Sigmoid colon (tissue), 7 donors: ENCODE data around the gene SRRM3. TPM values are rescaled to one million over a fixed set of nuclear protein-coding genes. Genes with fewer than 3 reads are reported as not detected.
"Not testable (repeated sequence)": the region's sequence is repeated elsewhere in the genome, so short reads cannot be mapped to it uniquely, and the experiment has no call there.

Experiments
- DNase-seq: peaks from one replicate; pipeline ENCODE4 v3.0.0-alpha.2; 2019
- H3K27ac ChIP-seq, 4 donors: fragments of 200-600 bp; sonication (generic); one replicate each; pipeline ENCODE4 v1.5.1; 2016 to 2019; ENCODE audit warnings: mild to moderate bottlenecking in 1 of 4
- H3K27me3 ChIP-seq, 3 donors: fragments of 200-600 bp; sonication (generic); one replicate each; pipeline ENCODE4 v1.5.1; 2019; ENCODE audit warnings: mild to moderate bottlenecking in 1 of 3
- H3K36me3 ChIP-seq, 4 donors: fragments of 200-600 bp; sonication (generic); one replicate each; pipeline ENCODE4 v1.5.1; 2016 to 2019
- H3K4me1 ChIP-seq, 4 donors: fragments of 200-600 bp; sonication (generic); one replicate each; pipeline ENCODE4 v1.5.1; 2017 to 2019
- H3K4me3 ChIP-seq, 4 donors: fragments of 200-600 bp; sonication (generic); one replicate each; pipeline ENCODE4 v1.5.1; 2017 to 2019; ENCODE audit warnings: mild to moderate bottlenecking in 2 of 4, moderate library complexity in 1 of 4
- H3K9me3 ChIP-seq, 4 donors: fragments of 200-600 bp in 3 of 4; sonication (generic) in 3 of 4; one replicate each; pipeline versions ENCODE4 v1.5.1 to v1.6.1; 2013 to 2019
- CTCF ChIP-seq, 4 experiments: fragments of 450-650 bp in 3 of 4; fragments of 200-600 bp in 1 of 4; IDR thresholded peaks; one replicate each; pipeline ENCODE4 v1.5.1; 2016 to 2019; ENCODE audit warnings: antibody characterized with exemption in 4 of 4, mild to moderate bottlenecking in 3 of 4, moderate library complexity in 2 of 4
- EP300 ChIP-seq, 4 donors: sonication (generic); formaldehyde crosslinking; IDR thresholded peaks; one replicate each; pipeline ENCODE4 v1.6.1; 2017; ENCODE audit warnings: antibody characterized with exemption in 4 of 4
- POLR2A ChIP-seq, 2 donors: fragments of 450-650 bp; IDR thresholded peaks; one replicate each; pipeline ENCODE4 v1.6.1; 2016; ENCODE audit warnings: antibody characterized with exemption in 2 of 2, mild to moderate bottlenecking in 2 of 2, moderate library complexity in 2 of 2
- POLR2AphosphoS5 ChIP-seq, 4 donors: sonication (generic); formaldehyde crosslinking; IDR thresholded peaks; one replicate each; pipeline ENCODE4 v1.6.1; 2017; ENCODE audit warnings: antibody characterized with exemption in 4 of 4
- WGBS, 2 donors: extraction: QIAGEN DNeasy Blood & Tissue Kit; methylation state at CpG; one replicate each; pipeline ENCODE4 v1.1.7; 2013; 5-methylcytosine and 5-hydroxymethylcytosine counted together
- intact Hi-C: fragments of 100-400 bp; cut with DNase I; formaldehyde crosslinking; loops from one replicate; pipeline ENCODE4 v1.15.1; 2023
- polyA plus RNA-seq, 3 donors: library from polyadenylated mRNA; stranded (reverse); fragments of 200-250 nt; gene quantifications; one replicate each; pipeline ENCODE4 v1.2.3, GENCODE V29; 2013
- total RNA-seq, 4 donors: library from RNA; depleted of rRNA; stranded (reverse); fragments of >200 nt; gene quantifications; one replicate each; pipeline ENCODE4 v1.1.0, GENCODE V29; 2016
- donor health status: healthy with polysubstance abuse.
- donor health status: Bipolar disorder and iron deficiency.
- donor health status: healthy.

Gene SRRM3
- total and polyA plus RNA-seq, 7 donors: 1.4 to 16.1 (median 2.2) TPM

- H3K27ac ChIP-seq: peak overlapping the region; percentile 71 to 83 (median 80)
- H3K9me3 ChIP-seq: no peaks in the 10 kb centered on the region
- peaks cover 0 to 50% (median 36%) of the 10 kb centered on the region in 4 donors for H3K4me1 ChIP-seq
- 30 to 64% methylated on average over 21 of the region's 21 CpGs for WGBS, 2 donors
- intact Hi-C loops: loop anchor here (5.0 to 10.0 kb wide), 2 partner anchors 236 to 343 kb away; no protein-coding TSS in a partner anchor
- no peak for TF ChIP-seq POLR2A (IDR thresholded peaks at IDR 0.05)
- no peak for TF ChIP-seq EP300 (IDR thresholded peaks at IDR 0.05)
- TF ChIP-seq POLR2AphosphoS5 (IDR thresholded peaks at IDR 0.05): peak in 2 of 4 donors; percentile 11 to 13
- no peaks in the 10 kb centered on the region for H3K27me3 ChIP-seq
- no peak overlapping the region for H3K4me3 ChIP-seq
- no peaks in the 10 kb centered on the region for H3K36me3 ChIP-seq
- DNase-seq: peak; percentile 81
Measured at GRCh38 chr7:76310102-76310957, 108.6 kb downstream of the SRRM3 start.

GRCh38 chr7:76311838-76312237 is 110.1 kb downstream of the SRRM3 start:
- not testable (repeated sequence) for H3K27me3 ChIP-seq, DNase-seq, H3K36me3 ChIP-seq, H3K9me3 ChIP-seq, H3K4me3 ChIP-seq
- Histone ChIP-seq H3K27ac (peak overlapping the region in 2 of 4 donors; percentile 79 to 81), H3K4me1 (peaks cover 0 to 35% (median 22%) of the 10 kb centered on the region in 4 donors)
- 86 to 94% methylated on average over 6 of the region's 6 CpGs for WGBS, 2 donors
- intact Hi-C loops: loop anchor here (5.0 to 10.0 kb wide), 2 partner anchors 237 to 345 kb away; no protein-coding TSS in a partner anchor

- no peaks in the 10 kb centered on the region for H3K9me3 ChIP-seq
- WGBS, 2 donors: 5 to 9% methylated on average over 15 of the region's 15 CpGs
- intact Hi-C loops: loop anchor here (1.0 to 10.0 kb wide), 3 partner anchors 23 to 347 kb away; no protein-coding TSS in a partner anchor
- DNase-seq: peak; percentile 98
- H3K4me3 ChIP-seq: no peak overlapping the region
- H3K4me1 ChIP-seq: peaks cover 0 to 36% (median 27%) of the 10 kb centered on the region in 4 donors
- peak overlapping the region in 3 of 4 donors; percentile 1 to 59 (median 35) for H3K27ac ChIP-seq
- H3K27me3 ChIP-seq: no peaks in the 10 kb centered on the region
- no peaks in the 10 kb centered on the region for H3K36me3 ChIP-seq
- TF ChIP-seq POLR2AphosphoS5 (IDR thresholded peaks at IDR 0.05): peak; percentile 14 to 59 (median 54)
- no peak for TF ChIP-seq POLR2A (IDR thresholded peaks at IDR 0.05)
- no peak for TF ChIP-seq EP300 (IDR thresholded peaks at IDR 0.05)
- TF ChIP-seq CTCF (IDR thresholded peaks at IDR 0.05): peak; percentile 100
Measured at GRCh38 chr7:76314042-76314721, 112.5 kb downstream of the SRRM3 start.

DNA sequence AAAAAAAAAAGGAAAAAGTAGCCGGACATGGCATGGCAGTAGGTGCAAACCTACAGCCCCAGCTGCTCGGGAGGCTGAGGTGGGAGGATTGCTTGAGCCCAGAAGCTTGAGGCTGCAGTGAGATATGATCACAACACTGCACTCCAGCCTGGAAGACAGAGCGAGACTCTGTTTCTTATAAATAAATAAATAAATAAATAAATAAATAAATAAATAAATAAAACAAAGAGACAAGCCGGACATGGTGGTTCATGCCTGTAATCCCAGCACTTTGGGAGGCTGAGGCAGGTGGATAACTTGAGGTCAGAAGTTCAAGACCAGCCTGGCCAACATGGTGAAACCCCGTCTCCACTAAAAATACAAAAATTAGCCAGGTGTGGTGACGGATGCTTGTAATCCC is 113.0 kb downstream of the SRRM3 start:
- not testable (repeated sequence) for H3K27me3 ChIP-seq, H3K9me3 ChIP-seq, H3K4me3 ChIP-seq, DNase-seq, H3K36me3 ChIP-seq
- Histone ChIP-seq H3K27ac (peak overlapping the region in 1 of 4 donors; percentile 59), H3K4me1 (peaks cover 0 to 41% (median 30%) of the 10 kb centered on the region in 4 donors)
- WGBS, 2 donors: 49 to 64% methylated on average over 6 of the region's 6 CpGs
- intact Hi-C loops: loop anchor here (1.0 to 10.0 kb wide), 4 partner anchors 23 to 347 kb away; no protein-coding TSS in a partner anchor

GRCh38 chr7:76315364-76315763 is 113.7 kb downstream of the SRRM3 start:
- Histone ChIP-seq H3K27ac (no peak overlapping the region), H3K9me3 (no peaks in the 10 kb centered on the region), H3K4me1 (peaks cover 0 to 35% (median 27%) of the 10 kb centered on the region in 4 donors), H3K4me3 (no peak overlapping the region), H3K36me3 (peaks cover 0 to 3% (median 0%) of the 10 kb centered on the region in 4 donors), H3K27me3 (no peaks in the 10 kb centered on the region)
- intact Hi-C loops: loop anchor here (5.0 to 10.0 kb wide), 2 partner anchors 33 to 241 kb away; no protein-coding TSS in a partner anchor
- no peak for DNase-seq
- 35 to 50% methylated on average over 5 of the region's 5 CpGs for WGBS, 2 donors
- TF ChIP-seq POLR2AphosphoS5 (IDR thresholded peaks at IDR 0.05) (no peak), POLR2A (IDR thresholded peaks at IDR 0.05) (no peak), EP300 (IDR thresholded peaks at IDR 0.05) (no peak), CTCF (IDR thresholded peaks at IDR 0.05) (no peak)
